Heart right ventricle (tissue), 16 donors: ENCODE measurements around the gene NCKAP5L. TPM values are rescaled to one million over a fixed set of nuclear protein-coding genes. Genes with fewer than 3 reads are reported as not detected.

Experiments
- ATAC-seq, 8 donors: fragments of 200-7000 bp; cut with Tn5 transposase; one replicate each; pipeline ENCODE4 v1.9.1; 2020; ENCODE audit warnings: mild to moderate bottlenecking in 8 of 8, moderate library complexity in 8 of 8, moderate number of reproducible peaks in 1 of 8
- DNase-seq, 2 donors: peaks; one replicate each; pipeline ENCODE4 v3.0.0-alpha.2; 2020
- H3K27ac ChIP-seq, 10 donors: fragments of 200-600 bp; sonication (generic) in 2 of 10; one replicate each; pipeline versions ENCODE4 v1.5.0 to v1.8.0; 2020 to 2022; ENCODE audit warnings: mild to moderate bottlenecking in 3 of 10
- H3K27me3 ChIP-seq, 7 donors: fragments of 200-600 bp; one replicate each; pipeline ENCODE4 v1.8.0; 2021 to 2022; ENCODE audit warnings: mild to moderate bottlenecking in 2 of 7
- H3K36me3 ChIP-seq, 9 donors: fragments of 200-600 bp; sonication (generic) in 1 of 9; one replicate each; pipeline versions ENCODE4 v1.5.0 to v1.8.0; 2020 to 2022; ENCODE audit warnings: mild to moderate bottlenecking in 2 of 9
- H3K4me1 ChIP-seq, 9 donors: fragments of 200-600 bp; sonication (generic) in 1 of 9; one replicate each; pipeline versions ENCODE4 v1.5.0 to v1.8.0; 2020 to 2022; ENCODE audit warnings: mild to moderate bottlenecking in 4 of 9
- H3K4me3 ChIP-seq, 10 donors: fragments of 200-600 bp; sonication (generic) in 2 of 10; one replicate each; pipeline versions ENCODE4 v1.5.0 to v1.8.0; 2020 to 2022; ENCODE audit warnings: mild to moderate bottlenecking in 7 of 10, moderate library complexity in 2 of 10
- H3K9me3 ChIP-seq, 11 donors: fragments of 200-600 bp in 10 of 11; sonication (generic) in 2 of 11; one replicate each; pipeline versions ENCODE4 v1.5.0 to v1.8.0; 2013 to 2022; ENCODE audit warnings: mild to moderate bottlenecking in 2 of 11, control low read depth in 1 of 11, moderate library complexity in 1 of 11
- WGBS, 2 donors: extraction: QIAGEN DNeasy Blood & Tissue Kit; methylation state at CpG; one replicate each; pipeline ENCODE4 v1.1.7; 2013; ENCODE audit warnings: inconsistent platforms in 1 of 2; 5-methylcytosine and 5-hydroxymethylcytosine counted together
- intact Hi-C, 10 donors: fragments of 100-400 bp; cut with DNase I; formaldehyde crosslinking; loops; one replicate each; pipeline versions ENCODE4 v1.11.1 to v1.14.2; 2022
- long read RNA-seq, 3 donors: library from polyadenylated mRNA; unstranded; transcript quantifications; one replicate each; pipeline ENCODE4 v2.0.0, GENCODE V29; 2020 to 2021
- polyA plus RNA-seq, 2 donors: library from polyadenylated mRNA; stranded (reverse); fragments of 200-250 nt; gene quantifications; one replicate each; pipeline ENCODE4 v1.2.3, GENCODE V29; 2013
- total RNA-seq, 10 donors: library from RNA; stranded (reverse); fragmentation: NEBNext Ultra II Directional in 3 of 10; extraction: Animal tissue kit (Norgen Biotek cat#: 25700) in 3 of 10; gene quantifications; one replicate each; pipeline versions ENCODE4 v1.2.1 to v1.2.4, GENCODE V29; 2021 to 2023
- TF ChIP-seq, protein P1 (sequence below), 9 donors: fragments of 200-600 bp; sonication (generic) in 2 of 9; IDR thresholded peaks; one replicate each; pipeline versions ENCODE4 v1.5.0 to v1.8.0; 2021 to 2022; ENCODE audit warnings: antibody characterized with exemption in 9 of 9, mild to moderate bottlenecking in 5 of 9, moderate library complexity in 1 of 9
- donor health status: Arrhythmogenic right ventricular cardiomyopathy.
- donor health status: ischemic (EF 13 %, LVEDD 7.1; RV severe dilation, severe dysfunction).
- donor health status: healthy with polysubstance abuse.
- donor health status: DM: no; HTN: yes; CAD: no.
- donor health status: DM: no; HTN: no; CAD: no.
- donor health status: ischemic (EF 25% LVEDD 6.9; RV normal size, moderate dysfunction).
- donor health status: ischemic (EF 25% LVEDD 5.7; RV mildly dilated, moderate dysfunction).
- donor health status: healthy.
- donor health status: DM: yes; HTN: yes; CAD: no.
- donor health status: Ischemic cardiomyopathy.
- donor health status: ischemic (EF 35%, LVEDD 5.7; RV mildly dilated, moderate dysfunction).
- donor health status: nonischemic (EF 11% LVEDD 7.7; RV severe dilation, severe dysfunction).
- donor health status: DM: yes; HTN: yes; CAD: no.
- donor health status: PGD.
- donor health status: ischemic (EF 29% LVEDD 5.4; RV normal size, mild dysfunction).
- donor health status: nonischemic (EF 23%, LVEDD 6.1; RV moderate dilation, normal function).

NCKAP5L gene, protein sequence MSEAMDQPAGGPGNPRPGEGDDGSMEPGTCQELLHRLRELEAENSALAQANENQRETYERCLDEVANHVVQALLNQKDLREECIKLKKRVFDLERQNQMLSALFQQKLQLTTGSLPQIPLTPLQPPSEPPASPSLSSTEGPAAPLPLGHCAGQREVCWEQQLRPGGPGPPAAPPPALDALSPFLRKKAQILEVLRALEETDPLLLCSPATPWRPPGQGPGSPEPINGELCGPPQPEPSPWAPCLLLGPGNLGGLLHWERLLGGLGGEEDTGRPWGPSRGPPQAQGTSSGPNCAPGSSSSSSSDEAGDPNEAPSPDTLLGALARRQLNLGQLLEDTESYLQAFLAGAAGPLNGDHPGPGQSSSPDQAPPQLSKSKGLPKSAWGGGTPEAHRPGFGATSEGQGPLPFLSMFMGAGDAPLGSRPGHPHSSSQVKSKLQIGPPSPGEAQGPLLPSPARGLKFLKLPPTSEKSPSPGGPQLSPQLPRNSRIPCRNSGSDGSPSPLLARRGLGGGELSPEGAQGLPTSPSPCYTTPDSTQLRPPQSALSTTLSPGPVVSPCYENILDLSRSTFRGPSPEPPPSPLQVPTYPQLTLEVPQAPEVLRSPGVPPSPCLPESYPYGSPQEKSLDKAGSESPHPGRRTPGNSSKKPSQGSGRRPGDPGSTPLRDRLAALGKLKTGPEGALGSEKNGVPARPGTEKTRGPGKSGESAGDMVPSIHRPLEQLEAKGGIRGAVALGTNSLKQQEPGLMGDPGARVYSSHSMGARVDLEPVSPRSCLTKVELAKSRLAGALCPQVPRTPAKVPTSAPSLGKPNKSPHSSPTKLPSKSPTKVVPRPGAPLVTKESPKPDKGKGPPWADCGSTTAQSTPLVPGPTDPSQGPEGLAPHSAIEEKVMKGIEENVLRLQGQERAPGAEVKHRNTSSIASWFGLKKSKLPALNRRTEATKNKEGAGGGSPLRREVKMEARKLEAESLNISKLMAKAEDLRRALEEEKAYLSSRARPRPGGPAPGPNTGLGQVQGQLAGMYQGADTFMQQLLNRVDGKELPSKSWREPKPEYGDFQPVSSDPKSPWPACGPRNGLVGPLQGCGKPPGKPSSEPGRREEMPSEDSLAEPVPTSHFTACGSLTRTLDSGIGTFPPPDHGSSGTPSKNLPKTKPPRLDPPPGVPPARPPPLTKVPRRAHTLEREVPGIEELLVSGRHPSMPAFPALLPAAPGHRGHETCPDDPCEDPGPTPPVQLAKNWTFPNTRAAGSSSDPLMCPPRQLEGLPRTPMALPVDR (N-terminal part only)
- total RNA-seq = 10 to 100 TPM; 17.3 to 32.1 (median 23.7) TPM
- 10 to 100 TPM; 11.6 to 44.6 TPM for polyA plus RNA-seq
- long read RNA-seq, donor 1, partial matches to known transcripts = 9 of 22 reads
- long read RNA-seq, donor 1, other reads (novel, unspliced or antisense) = 12 of 22 reads
- long read RNA-seq, donor 2, partial matches to known transcripts = 10 of 27 reads
- long read RNA-seq, donor 2, other reads (novel, unspliced or antisense) = 15 of 27 reads
- long read RNA-seq, donor 3, partial matches to known transcripts = 5 of 7 reads
- long read RNA-seq, donor 3, other reads (novel, unspliced or antisense) = 2 of 7 reads

DNA sequence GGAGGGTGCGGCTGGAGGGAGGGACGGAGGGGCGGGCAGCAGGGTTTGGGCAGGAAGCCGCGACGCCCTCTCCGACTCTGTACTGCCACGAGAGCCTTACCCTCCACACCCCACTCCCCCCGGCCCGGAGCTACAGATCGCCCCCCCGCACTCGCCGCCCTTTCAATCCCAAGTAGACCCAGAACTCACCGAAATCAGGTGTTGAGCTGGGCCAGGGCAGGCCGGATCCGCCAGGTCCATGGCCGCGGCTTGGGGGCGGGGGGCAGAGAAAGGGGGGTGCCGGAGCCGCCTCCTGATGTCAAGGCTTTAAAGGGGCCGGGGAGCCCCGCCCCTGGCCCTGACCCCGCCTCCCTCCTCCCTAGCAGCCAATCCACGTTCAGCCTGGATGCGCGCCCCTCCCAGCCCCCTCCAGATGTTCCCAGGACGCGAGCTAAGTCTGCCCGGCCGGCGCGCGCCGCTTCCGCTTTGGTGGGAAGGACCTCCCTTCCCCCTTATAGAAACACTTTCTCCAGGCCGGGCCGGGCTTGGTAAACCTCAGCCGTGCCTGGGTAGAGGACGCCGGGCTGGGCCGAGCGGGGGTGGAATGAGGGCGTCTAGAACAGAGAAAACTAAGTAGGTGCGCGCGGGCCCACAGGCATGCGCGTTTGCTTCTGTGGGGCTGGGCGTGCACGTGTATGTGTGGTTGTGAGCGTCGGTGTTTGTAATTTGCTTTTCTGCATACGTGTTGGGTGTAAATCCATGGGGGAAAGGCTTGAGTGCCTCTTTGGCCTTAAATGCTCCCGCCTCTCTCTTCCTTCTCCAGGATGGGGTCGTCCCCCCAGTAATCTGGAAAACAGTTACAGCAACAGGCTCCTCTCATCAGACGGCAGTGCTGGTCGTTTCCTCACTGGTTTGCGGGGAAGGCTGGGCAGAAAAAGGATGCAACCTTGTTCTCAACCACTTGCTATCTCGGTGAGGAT, at the start of gene NCKAP5L:
Gene NCKAP5L (minus strand): TSS at position 281 of the 959 bp plus-strand sequence. CDS start 24,369 bp downstream, outside the sequence.
- intact Hi-C loops = loop anchor here in 1 of 10 donors (2.0 to 10.0 kb wide), 2 partner anchors 14 to 184 kb away; partner anchors contain the start of gene BCDIN3D
- 0% methylated on average over 57 to 61 of the region's 61 CpGs for WGBS, 2 donors

DNA sequence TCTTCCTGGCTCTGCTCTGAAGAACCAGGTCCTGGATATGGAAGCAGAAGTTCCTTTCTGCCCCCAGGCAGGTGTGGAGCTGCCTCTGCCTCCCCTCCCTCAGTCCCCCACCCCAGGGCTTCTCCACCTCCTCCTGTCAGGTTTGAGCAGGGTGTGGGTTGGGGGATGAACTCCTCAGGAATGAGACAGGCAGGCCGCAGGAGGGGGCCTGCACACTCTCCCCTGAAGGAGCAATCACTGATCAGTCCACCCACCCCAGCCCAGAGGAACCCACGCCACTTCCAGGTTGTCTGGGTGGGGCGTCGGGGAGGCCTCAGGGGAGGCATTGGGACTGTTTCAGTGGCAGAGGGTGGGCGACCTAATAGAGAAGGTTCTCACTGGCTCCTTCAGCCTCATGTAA, 48.9 kb upstream of the NCKAP5L start:
- H3K4me1 ChIP-seq = peaks cover 0 to 13% (median 0%) of the 10 kb centered on the region in 9 donors
- H3K9me3 ChIP-seq = no peaks in the 10 kb centered on the region
- TF ChIP-seq, protein P1, sequence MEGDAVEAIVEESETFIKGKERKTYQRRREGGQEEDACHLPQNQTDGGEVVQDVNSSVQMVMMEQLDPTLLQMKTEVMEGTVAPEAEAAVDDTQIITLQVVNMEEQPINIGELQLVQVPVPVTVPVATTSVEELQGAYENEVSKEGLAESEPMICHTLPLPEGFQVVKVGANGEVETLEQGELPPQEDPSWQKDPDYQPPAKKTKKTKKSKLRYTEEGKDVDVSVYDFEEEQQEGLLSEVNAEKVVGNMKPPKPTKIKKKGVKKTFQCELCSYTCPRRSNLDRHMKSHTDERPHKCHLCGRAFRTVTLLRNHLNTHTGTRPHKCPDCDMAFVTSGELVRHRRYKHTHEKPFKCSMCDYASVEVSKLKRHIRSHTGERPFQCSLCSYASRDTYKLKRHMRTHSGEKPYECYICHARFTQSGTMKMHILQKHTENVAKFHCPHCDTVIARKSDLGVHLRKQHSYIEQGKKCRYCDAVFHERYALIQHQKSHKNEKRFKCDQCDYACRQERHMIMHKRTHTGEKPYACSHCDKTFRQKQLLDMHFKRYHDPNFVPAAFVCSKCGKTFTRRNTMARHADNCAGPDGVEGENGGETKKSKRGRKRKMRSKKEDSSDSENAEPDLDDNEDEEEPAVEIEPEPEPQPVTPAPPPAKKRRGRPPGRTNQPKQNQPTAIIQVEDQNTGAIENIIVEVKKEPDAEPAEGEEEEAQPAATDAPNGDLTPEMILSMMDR (IDR thresholded peaks at IDR 0.05) = no peak
- no peak for DNase-seq
- no peak overlapping the region for H3K4me3 ChIP-seq
- 72 to 74% methylated on average over 5 of the region's 5 CpGs for WGBS, 2 donors
- intact Hi-C loops = no loop called here
- ATAC-seq = no peak
- no peaks in the 10 kb centered on the region for H3K36me3 ChIP-seq
- H3K27ac ChIP-seq = no peak overlapping the region
- peaks cover 0 to under 1% (median 0%) of the 10 kb centered on the region in 7 donors for H3K27me3 ChIP-seq

More for the DNA sequence above, at the start of gene NCKAP5L:
- TF ChIP-seq, protein P1 (IDR thresholded peaks at IDR 0.05) = no peak
- Histone ChIP-seq H3K9me3 (no peaks in the 10 kb centered on the region), H3K4me1 (peaks cover 17 to 53% (median 47%) of the 10 kb centered on the region in 9 donors), H3K36me3 (no peaks in the 10 kb centered on the region), H3K4me3 (peak within 1 kb of the TSS; percentile 78 to 92 (median 89)), H3K27me3 (no peaks in the 10 kb centered on the region), H3K27ac (peak within 1 kb of the TSS; percentile 83 to 97 (median 93))
- DNase-seq = peak; percentile 97 to 98
- peak; percentile 96 to 98 (median 97) for ATAC-seq

- Histone ChIP-seq H3K27me3 (no peaks in the 10 kb centered on the region), H3K36me3 (no peaks in the 10 kb centered on the region), H3K4me3 (no peak overlapping the region), H3K9me3 (no peaks in the 10 kb centered on the region), H3K4me1 (peaks cover 0 to 13% (median 0%) of the 10 kb centered on the region in 9 donors), H3K27ac (no peak overlapping the region)
- ATAC-seq (no peak), DNase-seq (no peak)
- TF ChIP-seq, protein P1 (IDR thresholded peaks at IDR 0.05) = no peak
- intact Hi-C loops = no loop called here
- 92 to 97% methylated on average over 3 of the region's 3 CpGs for WGBS, 2 donors
Observed at GRCh38 chr12:49876070-49876469, 47.9 kb upstream of the NCKAP5L start.
